GM10248 (cell line): Measurements from ENCODE around the gene AGXT.

Experiments
- CTCF ChIA-PET: fragments of 300-600 bp; sonication (Branson Sonifier 250); formaldehyde crosslinking; extraction: SDS; loops from one replicate; lab custom pipeline; 2021; ENCODE audit warnings: antibody characterized with exemption; lab: Yijun Ruan, JAX
- POLR2A ChIA-PET: fragments of 350-650 bp; sonication (Branson Sonifier 250); formaldehyde crosslinking; extraction: SDS; loops from one replicate; lab custom pipeline; 2020; ENCODE audit warnings: antibody characterized with exemption; lab: Yijun Ruan, JAX
- DNase-seq: peaks from one replicate; pipeline ENCODE4 v3.0.0; 2012; ENCODE audit errors: extremely low spot score
- CTCF ChIP-seq: IDR thresholded peaks from 2 replicates; pipeline ENCODE4 v1.5.1; 2012; ENCODE audit warnings: mild to moderate bottlenecking, low read depth; ENCODE audit errors: extremely low read depth, missing control alignments, control extremely low read depth

AGXT gene

GRCh38 chr2:240877460-240878340 is 9.1 kb downstream of the AGXT start:
- TF ChIP-seq CTCF, result no peak
- no peak for DNase-seq
- POLR2A ChIA-PET, result no interaction called here
- CTCF ChIA-PET, result no interaction called here

- no peak for DNase-seq
- ChIA-PET POLR2A (no interaction called here), CTCF (no interaction called here)
- TF ChIP-seq CTCF, result no peak
These were observed 9.8 kb downstream of the AGXT start for GRCh38 chr2:240878341-240878936.

- no peak for TF ChIP-seq CTCF
- ChIA-PET POLR2A (no interaction called here), CTCF (no interaction called here)
- DNase-seq, result no peak
These were observed 10.5 kb downstream of the AGXT start for GRCh38 chr2:240879105-240879504.

GRCh38 chr2:240881913-240882312 is 13.3 kb downstream of the AGXT start:
- DNase-seq, result no peak
- TF ChIP-seq CTCF, result no peak
- ChIA-PET POLR2A (no interaction called here), CTCF (interaction anchor here (1.0 to 1.1 kb wide), 2 partner anchors 33 to 251 kb away, joined by 3 read pairs; no protein-coding TSS in a partner anchor)

- ChIA-PET POLR2A (no interaction called here), CTCF (no interaction called here)
- TF ChIP-seq CTCF, result no peak
- no peak for DNase-seq
These were observed 15.6 kb downstream of the AGXT start for GRCh38 chr2:240884221-240884620.

GRCh38 chr2:240884745-240885144 is 16.1 kb downstream of the AGXT start:
- TF ChIP-seq CTCF, result no peak
- ChIA-PET POLR2A (no interaction called here), CTCF (no interaction called here)
- no peak for DNase-seq
